Measurements from ENCODE around the gene ATRX.
"Not testable (repeated sequence)": the region's sequence is repeated elsewhere in the genome, so short reads cannot be mapped to it uniquely, and the experiment has no call there.

Gene ATRX

GRCh38 chrX:77768787-77769186 lies 17.2 kb downstream of the ATRX start:
- H3K4me2 ChIP-seq (ENCODE audit: low read depth, low read length, poor library complexity, severe bottlenecking): no peak overlapping the region

DNA sequence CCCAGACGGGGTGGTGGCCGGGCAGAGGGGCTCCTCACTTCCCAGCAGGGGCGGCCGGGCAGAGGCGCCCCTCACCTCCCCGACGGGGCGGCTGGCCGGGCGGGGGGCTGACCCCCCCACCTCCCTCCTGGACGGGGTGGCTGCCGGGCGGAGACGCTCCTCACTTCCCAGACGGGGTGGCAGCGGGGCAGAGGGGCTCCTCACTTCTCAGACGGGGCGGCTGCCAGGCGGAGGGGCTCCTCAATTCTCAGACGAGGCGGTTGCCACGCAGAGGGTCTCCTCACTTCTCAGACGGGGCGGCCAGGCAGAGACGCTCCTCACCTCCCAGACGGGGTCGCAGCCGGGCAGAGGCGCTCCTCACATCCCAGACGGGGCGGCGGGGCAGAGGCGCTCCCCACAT lies 19.8 kb downstream of the ATRX start:
- not testable (repeated sequence) for H3K9me3 ChIP-seq (ENCODE audit: insufficient read depth, low read depth, low read length); H3K4me1 ChIP-seq (ENCODE audit: insufficient read depth, low read length, poor library complexity, severe bottlenecking)
- peaks cover 78% of the 10 kb centered on the region for H3K79me2 ChIP-seq (ENCODE audit: insufficient read depth, low read length)

More at GRCh38 chrX:77768787-77769186, 17.2 kb downstream of the ATRX start:
- H4K20me1 ChIP-seq (ENCODE audit: insufficient read depth, low read length, poor library complexity, severe bottlenecking): peaks cover 57% of the 10 kb centered on the region
- H3K27me3 ChIP-seq (ENCODE audit: insufficient read depth, low read length, poor library complexity, severe bottlenecking): no peaks in the 10 kb centered on the region
- H3K36me3 ChIP-seq (ENCODE audit: insufficient read depth, low read length): no peaks in the 10 kb centered on the region
- H3K79me2 ChIP-seq (ENCODE audit: insufficient read depth, low read length): peaks cover 84% of the 10 kb centered on the region
- H3F3A ChIP-seq (ENCODE audit: low read depth): no peaks in the 10 kb centered on the region
- TF ChIP-seq EZH2phosphoT487 (IDR thresholded peaks at IDR 0.05; ENCODE audit: borderline replicate concordance): no peak
- TF ChIP-seq CTCF (conservative IDR thresholded peaks at IDR 0.05; ENCODE audit: low read length): no peak
- no peak overlapping the region for H3K4me3 ChIP-seq (ENCODE audit: low read length, poor library complexity, severe bottlenecking)
- H3K9me2 ChIP-seq (replicated peaks; ENCODE audit: low read depth, low read length): no peaks in the 10 kb centered on the region
- no peak overlapping the region for H3K9ac ChIP-seq (ENCODE audit: low read depth, low read length, poor library complexity, severe bottlenecking)
- no peak overlapping the region for H2AFZ ChIP-seq (ENCODE audit: low read length)
- H3K4me1 ChIP-seq (ENCODE audit: insufficient read depth, low read length, poor library complexity, severe bottlenecking): peaks cover 7% of the 10 kb centered on the region
- H3K9me3 ChIP-seq (ENCODE audit: insufficient read depth, low read depth, low read length): no peaks in the 10 kb centered on the region

DNA sequence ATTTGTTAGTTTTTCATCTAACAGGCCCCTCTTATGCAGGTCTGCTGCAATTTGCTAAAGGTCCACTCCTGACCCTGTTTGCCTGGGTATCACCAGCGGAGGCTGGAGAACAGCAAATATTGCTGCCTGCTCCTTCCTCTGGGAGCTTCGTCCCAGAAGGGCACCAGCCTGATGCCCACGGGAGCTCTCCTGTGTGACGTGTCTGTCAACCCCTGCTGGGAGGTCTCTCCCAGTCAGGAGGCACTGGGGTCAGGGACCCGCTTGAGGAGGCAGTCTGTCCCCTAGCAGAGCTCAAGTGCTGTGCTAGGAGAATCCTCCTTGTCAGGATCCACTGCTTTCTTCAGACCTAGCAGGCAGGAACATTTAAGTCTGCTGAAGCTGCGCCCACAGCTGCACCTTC lies 30.5 kb downstream of the ATRX start:
- Histone ChIP-seq H3K36me3 (ENCODE audit: insufficient read depth, low read length) (no peaks in the 10 kb centered on the region), H3F3A (ENCODE audit: low read depth) (no peaks in the 10 kb centered on the region), H2AFZ (ENCODE audit: low read length) (no peak overlapping the region), H3K9ac (ENCODE audit: low read depth, low read length, poor library complexity, severe bottlenecking) (no peak overlapping the region), H4K20me1 (ENCODE audit: insufficient read depth, low read length, poor library complexity, severe bottlenecking) (peaks cover 7% of the 10 kb centered on the region), H3K27me3 (ENCODE audit: insufficient read depth, low read length, poor library complexity, severe bottlenecking) (no peaks in the 10 kb centered on the region), H3K9me3 (ENCODE audit: insufficient read depth, low read depth, low read length) (no peaks in the 10 kb centered on the region), H3K4me2 (ENCODE audit: low read depth, low read length, poor library complexity, severe bottlenecking) (no peak overlapping the region), H3K4me1 (ENCODE audit: insufficient read depth, low read length, poor library complexity, severe bottlenecking) (no peaks in the 10 kb centered on the region), H3K9me2 (replicated peaks; ENCODE audit: low read depth, low read length) (no peaks in the 10 kb centered on the region), H3K79me2 (ENCODE audit: insufficient read depth, low read length) (peaks cover 48% of the 10 kb centered on the region), H3K4me3 (ENCODE audit: low read length, poor library complexity, severe bottlenecking) (no peak overlapping the region)
- TF ChIP-seq EZH2phosphoT487 (IDR thresholded peaks at IDR 0.05; ENCODE audit: borderline replicate concordance) (no peak), CTCF (conservative IDR thresholded peaks at IDR 0.05; ENCODE audit: low read length) (no peak)

More for the DNA sequence above, 19.8 kb downstream of the ATRX start:
- H3K36me3 ChIP-seq (ENCODE audit: insufficient read depth, low read length); H3F3A ChIP-seq (ENCODE audit: low read depth); H3K9me2 ChIP-seq (replicated peaks; ENCODE audit: low read depth, low read length); H3K4me2 ChIP-seq (ENCODE audit: low read depth, low read length, poor library complexity, severe bottlenecking); H2AFZ ChIP-seq (ENCODE audit: low read length); H3K4me3 ChIP-seq (ENCODE audit: low read length, poor library complexity, severe bottlenecking); H3K9ac ChIP-seq (ENCODE audit: low read depth, low read length, poor library complexity, severe bottlenecking); H3K27me3 ChIP-seq (ENCODE audit: insufficient read depth, low read length, poor library complexity, severe bottlenecking): not testable (repeated sequence)
- H4K20me1 ChIP-seq (ENCODE audit: insufficient read depth, low read length, poor library complexity, severe bottlenecking): peaks cover 45% of the 10 kb centered on the region

- H3K27me3 ChIP-seq (ENCODE audit: insufficient read depth, low read length, poor library complexity, severe bottlenecking); H3K4me2 ChIP-seq (ENCODE audit: low read depth, low read length, poor library complexity, severe bottlenecking); H3K36me3 ChIP-seq (ENCODE audit: insufficient read depth, low read length); H3K9ac ChIP-seq (ENCODE audit: low read depth, low read length, poor library complexity, severe bottlenecking); H3K4me1 ChIP-seq (ENCODE audit: insufficient read depth, low read length, poor library complexity, severe bottlenecking); H3K9me2 ChIP-seq (replicated peaks; ENCODE audit: low read depth, low read length); H3F3A ChIP-seq (ENCODE audit: low read depth); H3K4me3 ChIP-seq (ENCODE audit: low read length, poor library complexity, severe bottlenecking); H2AFZ ChIP-seq (ENCODE audit: low read length); H4K20me1 ChIP-seq (ENCODE audit: insufficient read depth, low read length, poor library complexity, severe bottlenecking); H3K9me3 ChIP-seq (ENCODE audit: insufficient read depth, low read depth, low read length): not testable (repeated sequence)
- peaks cover 52% of the 10 kb centered on the region for H3K79me2 ChIP-seq (ENCODE audit: insufficient read depth, low read length)
These were observed 32.1 kb downstream of the ATRX start for GRCh38 chrX:77753942-77754341.

Data from Loucy (cell line).